ENCODE data around the gene LYPD1. TPM values are rescaled to one million over a fixed set of nuclear protein-coding genes. Genes with fewer than 3 reads are reported as not detected.
A peak's percentile ranks its signal among the peaks of the same experiment; 100 is the strongest.

The LYPD1 gene
- total and polyA plus RNA-seq, 9 of the 15 experiments (the other 6 are each of a cell fraction or from before 2014, with no cell fraction given): not detected

- ChIA-PET CTCF (ENCODE audit: low intra/inter-chr PET ratio) (no interaction called here), POLR2A (interaction anchor here (0.8 kb wide), 1 partner anchor 13 kb away, joined by 4 read pairs; no protein-coding TSS in a partner anchor)
- no peaks in the 10 kb centered on the region for H3K9me1 ChIP-seq (ENCODE audit: control insufficient read depth, insufficient read depth, low read length)
- ATAC-seq (no peak), DNase-seq (ENCODE audit: extremely low read depth in 1 of 4, low spot score in 3 of 4) (no peak), FAIRE-seq (no peak)
- no TSS peak for BruUV-seq (replicated peaks)
- H4K20me1 ChIP-seq (replicated peaks; ENCODE audit: control insufficient read depth, insufficient read depth, low read length): no peaks in the 10 kb centered on the region
- WGBS (ENCODE audit: insufficient coverage, low coverage, missing lambda C conversion rate): 0% methylated on average over 2 of the region's 2 CpGs
- H3K27ac ChIP-seq (ENCODE audit: extremely low read depth, low read depth, low read length): no peak overlapping the region
- no peaks in the 10 kb centered on the region for H3K9me3 ChIP-seq (replicated peaks; ENCODE audit: control insufficient read depth, insufficient read depth, low read depth, low read length)
- no peaks in the 10 kb centered on the region for H3K36me3 ChIP-seq (ENCODE audit: control insufficient read depth, insufficient read depth, low read length)
- in situ Hi-C loops (cut with MboI) (no loop called here), intact Hi-C loops (cut with micrococcal nuclease) (no loop called here)
- no peak overlapping the region for H3K4me2 ChIP-seq (ENCODE audit: insufficient read depth, low read length)
- no peak overlapping the region for H2AFZ ChIP-seq (ENCODE audit: low read depth, low read length)
- no peak overlapping the region for H3K9ac ChIP-seq (ENCODE audit: insufficient read depth in 1 of 2, low read depth in 2 of 2, low read length in 2 of 2)
- H3K27me3 ChIP-seq (ENCODE audit: control insufficient read depth in 2 of 2, insufficient read depth in 2 of 2, low read length in 2 of 2): peaks cover 0 to 1% of the 10 kb centered on the region in 2 experiments; a peak in 2 of 5 replicates
- no peaks in the 10 kb centered on the region for H3K79me2 ChIP-seq (ENCODE audit: control insufficient read depth, insufficient read depth, low read length)
- H3K4me3 ChIP-seq: no peak overlapping the region
- no peaks in the 10 kb centered on the region for H3K4me1 ChIP-seq (replicated peaks in 1 of 2; ENCODE audit: control insufficient read depth in 2 of 2, insufficient read depth in 2 of 2, low read length in 2 of 2)
- TF ChIP-seq CEBPB (tag; IDR thresholded peaks at IDR 0.05) (no peak), NFE2 (IDR thresholded peaks at IDR 0.05; ENCODE audit: low read depth) (peak; percentile 29; the same call in 1 of the 2 replicates), MAFG (tag; conservative IDR thresholded peaks at IDR 0.05) (0 out of 2 replicates have a peak, but pooled peaks have one; percentile 5)
These were observed 5.9 kb downstream of the LYPD1 start for GRCh38 chr2:132664096-132664495.

DNA sequence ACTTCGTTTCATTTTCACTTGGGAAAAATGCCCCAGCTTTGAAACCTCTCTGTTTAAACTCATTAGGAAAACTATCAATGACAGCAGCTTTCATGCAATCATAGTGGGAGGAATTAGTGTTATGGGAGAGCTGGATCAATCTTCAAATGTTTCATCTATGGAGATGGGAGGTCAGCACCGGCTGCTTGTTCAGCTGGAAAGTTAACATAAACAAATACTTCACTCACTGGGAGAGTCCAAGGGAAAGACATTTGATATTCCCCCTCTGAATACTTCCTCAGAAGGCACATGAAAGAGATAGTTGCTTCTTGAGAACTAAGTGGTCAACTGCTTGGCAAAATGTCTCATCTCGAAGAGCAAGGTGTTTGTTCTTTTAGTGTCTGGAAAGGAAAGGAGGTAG lies 7.3 kb downstream of the LYPD1 start:
- FAIRE-seq: no peak
- whole genome bisulfite sequencing (ENCODE audit: insufficient coverage, low coverage, missing lambda C conversion rate): 0% methylated on average over 3 of the region's 3 CpGs
- POLR2A ChIA-PET: no interaction called here
- intact Hi-C loops (cut with micrococcal nuclease) (no loop called here), in situ Hi-C loops (cut with MboI) (no loop called here)
- CTCF ChIA-PET (ENCODE audit: low intra/inter-chr PET ratio): no interaction called here
- Histone ChIP-seq H3K27ac (ENCODE audit: extremely low read depth, low read depth, low read length) (no peak overlapping the region), H3K9me3 (replicated peaks; ENCODE audit: control insufficient read depth, insufficient read depth, low read depth, low read length) (no peaks in the 10 kb centered on the region), H3K9me1 (ENCODE audit: control insufficient read depth, insufficient read depth, low read length) (no peaks in the 10 kb centered on the region), H3K36me3 (ENCODE audit: control insufficient read depth, insufficient read depth, low read length) (no peaks in the 10 kb centered on the region), H3K4me1 (replicated peaks in 1 of 2; ENCODE audit: control insufficient read depth in 2 of 2, insufficient read depth in 2 of 2, low read length in 2 of 2) (no peaks in the 10 kb centered on the region), H3K79me2 (ENCODE audit: control insufficient read depth, insufficient read depth, low read length) (no peaks in the 10 kb centered on the region), H2AFZ (ENCODE audit: low read depth, low read length) (no peak overlapping the region), H3K4me2 (ENCODE audit: insufficient read depth, low read length) (no peak overlapping the region), H3K27me3 (ENCODE audit: control insufficient read depth in 2 of 2, insufficient read depth in 2 of 2, low read length in 2 of 2) (no peaks in the 10 kb centered on the region), H3K4me3 (no peak overlapping the region), H4K20me1 (replicated peaks; ENCODE audit: control insufficient read depth, insufficient read depth, low read length) (no peaks in the 10 kb centered on the region), H3K9ac (ENCODE audit: insufficient read depth in 1 of 2, low read depth in 2 of 2, low read length in 2 of 2) (no peak overlapping the region)
- ATAC-seq: no peak
- BruUV-seq (replicated peaks): no TSS peak
- DNase-seq (ENCODE audit: extremely low read depth in 1 of 4, low spot score in 3 of 4): no peak
- TF ChIP-seq CBFA2T2 (conservative IDR thresholded peaks at IDR 0.05): no peak
- TF ChIP-seq ZNF239 (CRISPR knock-in tag; IDR thresholded peaks at IDR 0.05): no peak
- TF ChIP-seq BRCA1 (IDR thresholded peaks at IDR 0.05): no peak
- no peak for TF ChIP-seq BRCA1 (CRISPR knock-in tag; IDR thresholded peaks at IDR 0.05)
- TF ChIP-seq CLOCK (CRISPR knock-in tag; IDR thresholded peaks at IDR 0.05; ENCODE audit: borderline replicate concordance): no peak
- TF ChIP-seq SRSF7 (optimal IDR thresholded peaks at IDR 0.05; ENCODE audit: low read depth, low read length): no peak
- TF ChIP-seq XRCC3 (IDR thresholded peaks at IDR 0.05): no peak
- no peak for TF ChIP-seq KAT8 (IDR thresholded peaks at IDR 0.05; ENCODE audit: low read depth)
- no peak for TF ChIP-seq BRF1 (IDR thresholded peaks at IDR 0.05; ENCODE audit: borderline replicate concordance, extremely low read depth, insufficient read length)
- no peak for TF ChIP-seq TBL1XR1 (IDR thresholded peaks at IDR 0.05; ENCODE audit: low read length in 2 of 2)
- no peak for TF ChIP-seq EGR1 (conservative IDR thresholded peaks at IDR 0.05)
- no peak for TF ChIP-seq ZNF780A (CRISPR knock-in tag; IDR thresholded peaks at IDR 0.05)
- TF ChIP-seq GTF2F1 (IDR thresholded peaks at IDR 0.05; ENCODE audit: low read depth, low read length): no peak
- no peak for TF ChIP-seq HCFC1 (IDR thresholded peaks at IDR 0.05; ENCODE audit: low read depth, low read length)
- no peak for TF ChIP-seq ELF1 (tag; IDR thresholded peaks at IDR 0.05)
- no peak for TF ChIP-seq MCM5 (IDR thresholded peaks at IDR 0.05; ENCODE audit: low read depth)
